Posterior cingulate gyrus (tissue), 11 donors: Measurements from ENCODE around the gene RHOXF1.
"Not testable (repeated sequence)": the region's sequence is repeated elsewhere in the genome, so short reads cannot be mapped to it uniquely, and the experiment has no call there.

Source experiments
- DNase-seq, 10 donors: peaks; one replicate each; pipeline versions ENCODE4 v3.0.0 to v3.0.0-alpha.2; 2020 to 2021; ENCODE audit warnings: mixed read lengths in 3 of 10
- intact Hi-C: fragments of 100-400 bp; cut with DNase I; formaldehyde crosslinking; loops from one replicate; pipeline ENCODE4 v1.15.1; 2023

Gene RHOXF1

DNA sequence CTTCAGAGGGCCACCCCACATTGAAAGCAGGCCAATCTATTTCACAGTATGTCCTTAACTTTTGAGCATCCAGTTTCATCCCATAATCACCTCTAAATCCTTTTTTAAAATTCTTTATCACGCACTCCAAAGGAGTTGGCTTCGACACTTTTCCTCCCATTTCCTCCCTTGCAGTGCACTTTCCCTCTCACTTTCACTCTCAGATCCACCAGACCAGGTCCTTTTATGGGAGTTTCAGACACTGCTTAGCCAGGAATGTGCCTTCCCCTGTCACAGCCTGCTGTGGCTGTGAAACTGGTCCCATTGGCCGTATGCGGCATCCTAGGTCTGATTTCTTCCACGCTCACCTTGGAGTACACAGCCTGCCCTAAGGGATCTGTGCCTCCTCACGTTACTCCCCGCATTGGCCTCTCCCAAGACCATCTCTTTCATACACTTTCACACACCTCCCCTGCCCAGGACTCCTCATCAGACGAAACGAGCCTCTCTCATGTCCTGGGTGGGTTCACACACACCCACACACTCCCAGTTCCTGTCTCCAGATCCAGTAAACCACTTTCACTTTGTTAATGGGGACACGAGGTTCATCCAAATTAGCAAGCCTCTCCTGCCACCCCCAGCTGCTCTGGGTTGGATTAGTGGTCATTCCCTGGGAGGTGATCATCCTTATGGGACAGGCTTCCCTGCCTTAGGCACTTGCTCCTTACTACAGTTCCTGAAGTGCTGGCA is 28.3 kb downstream of the RHOXF1 start:
- DNase-seq: no peak
- intact Hi-C loops: no loop called here

DNA sequence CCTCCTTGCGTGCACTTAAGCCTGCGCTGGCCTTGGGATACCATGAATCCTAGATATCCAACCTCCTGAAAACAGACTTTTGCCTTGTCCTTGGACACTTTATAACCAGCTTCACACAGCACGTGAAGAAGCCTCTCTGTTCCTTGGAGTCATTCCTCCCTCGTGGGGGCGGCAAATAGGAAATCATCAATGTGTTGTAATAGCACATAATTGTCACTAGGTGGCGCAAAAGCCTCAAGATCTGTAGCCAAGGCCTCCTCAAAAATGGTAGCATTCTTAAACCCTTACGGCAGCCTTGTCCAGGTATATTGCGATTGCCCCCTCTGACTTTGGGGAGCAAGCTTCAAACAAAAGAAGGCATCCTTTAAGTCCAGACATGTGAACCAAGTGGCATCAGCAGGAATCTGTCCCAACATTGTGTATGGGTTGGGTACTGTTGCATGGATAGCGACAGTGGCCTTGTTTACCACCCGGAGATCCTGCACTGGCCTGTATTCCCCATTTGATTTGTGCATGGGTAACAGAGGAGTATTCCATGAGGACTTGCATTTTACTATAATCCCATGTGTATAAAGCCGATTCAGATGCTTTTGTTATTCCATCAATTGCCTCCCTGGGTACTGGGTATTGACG is 30.0 kb downstream of the RHOXF1 start:
- intact Hi-C loops, DNase-seq: not testable (repeated sequence)

DNA sequence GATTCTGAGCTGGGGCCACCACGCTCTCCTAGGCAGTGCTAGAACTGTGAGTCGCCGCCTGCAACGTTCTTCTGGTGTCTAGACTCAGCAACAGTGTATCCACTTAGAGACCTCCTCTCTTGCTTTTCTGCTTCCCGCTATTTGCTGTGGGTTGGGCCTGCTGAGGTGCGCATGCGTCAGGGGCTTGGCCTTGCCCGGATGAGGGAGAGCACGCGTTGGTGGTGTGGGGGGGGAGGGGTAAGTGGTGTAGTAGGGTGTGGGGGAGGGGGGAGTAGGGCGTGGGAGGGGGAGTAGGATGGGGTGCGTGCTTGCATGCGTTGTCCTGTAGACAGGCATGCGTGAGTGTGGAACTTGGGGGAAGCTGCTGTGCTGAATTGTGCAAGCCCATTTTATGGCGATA is 38.1 kb downstream of the RHOXF1 start, which contains the start of gene RHOXF2B:
Gene RHOXF2B, minus strand, starts transcription at position 101 of the 400 bp plus-strand sequence. CDS start 138 bp downstream, outside the sequence.
- DNase-seq, intact Hi-C loops: not testable (repeated sequence)

DNA sequence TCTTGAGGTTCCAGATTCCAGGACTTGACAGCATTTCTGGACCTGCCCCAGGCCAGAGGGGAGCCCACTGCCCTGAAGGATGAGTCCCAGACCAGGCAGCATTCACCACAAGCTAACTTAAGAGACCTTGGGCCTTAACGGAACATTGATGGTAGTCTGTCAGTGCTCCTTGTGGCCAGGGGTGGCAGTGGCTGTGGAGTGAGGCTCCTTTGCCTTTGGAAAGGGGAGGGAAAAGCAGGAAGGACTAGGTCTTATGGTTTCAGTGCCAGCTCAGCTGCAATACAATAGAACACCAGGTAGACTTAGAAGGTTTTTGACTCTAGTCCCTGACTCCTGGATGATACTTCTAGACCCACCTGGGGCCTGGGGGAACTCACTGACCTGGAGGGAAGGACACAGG is 49.5 kb downstream of the RHOXF1 start:
- peak in 1 of 10 donors; percentile 22 for DNase-seq
- intact Hi-C loops: not testable (repeated sequence)
